ENCODE data around the gene AOPEP.

The AOPEP gene

GRCh38 chr9:94761481-94761880 is 35.0 kb downstream of the AOPEP start:
- no peak for DNase-seq

GRCh38 chr9:94767331-94768072 is 41.0 kb downstream of the AOPEP start:
- DNase-seq, result peak; percentile 19

- DNase-seq, result no peak
Measured at GRCh38 chr9:94768766-94769165, 42.3 kb downstream of the AOPEP start.

DNA sequence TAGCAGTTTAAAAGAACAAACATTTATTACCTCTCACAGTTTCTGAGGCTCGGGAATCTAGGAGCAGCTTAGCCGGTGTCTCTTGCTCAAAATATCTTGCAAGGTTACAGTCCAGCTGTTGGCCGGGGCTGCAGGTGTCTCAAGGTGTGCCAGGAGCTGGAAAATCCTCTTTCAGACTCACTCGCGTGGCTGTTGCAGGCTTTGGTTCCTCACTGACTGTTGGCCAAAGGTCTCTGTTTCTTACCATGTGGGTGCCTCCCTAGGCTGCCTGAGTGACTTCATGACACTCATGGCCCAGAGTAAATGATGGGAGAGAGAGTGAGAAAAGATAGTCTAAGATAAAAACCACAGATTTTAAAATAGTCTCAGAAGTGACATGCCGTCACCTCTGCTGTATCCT is 43.8 kb downstream of the AOPEP start:
- no peak for DNase-seq

DNA sequence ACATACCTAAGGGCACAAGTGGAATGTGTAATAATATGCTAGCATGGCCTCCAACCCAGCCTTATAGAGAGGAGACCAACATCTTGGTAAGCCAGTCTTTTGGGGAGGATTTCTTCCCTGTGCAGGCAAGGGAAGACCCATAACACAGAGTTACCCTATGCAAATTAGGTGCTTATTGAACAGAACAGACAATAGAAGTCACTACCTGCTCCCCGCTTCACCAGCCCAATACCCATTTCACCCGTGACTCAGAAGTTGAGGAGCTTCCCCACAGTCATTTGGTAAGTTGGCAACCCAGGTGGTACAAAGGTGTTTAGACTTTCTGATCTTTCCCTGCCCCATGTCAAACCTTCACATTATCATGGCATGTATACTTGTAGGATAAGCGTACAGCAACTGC is 44.6 kb downstream of the AOPEP start:
- no peak for DNase-seq

- DNase-seq, result no peak
Measured at GRCh38 chr9:94772144-94772543, 45.6 kb downstream of the AOPEP start.

DNA sequence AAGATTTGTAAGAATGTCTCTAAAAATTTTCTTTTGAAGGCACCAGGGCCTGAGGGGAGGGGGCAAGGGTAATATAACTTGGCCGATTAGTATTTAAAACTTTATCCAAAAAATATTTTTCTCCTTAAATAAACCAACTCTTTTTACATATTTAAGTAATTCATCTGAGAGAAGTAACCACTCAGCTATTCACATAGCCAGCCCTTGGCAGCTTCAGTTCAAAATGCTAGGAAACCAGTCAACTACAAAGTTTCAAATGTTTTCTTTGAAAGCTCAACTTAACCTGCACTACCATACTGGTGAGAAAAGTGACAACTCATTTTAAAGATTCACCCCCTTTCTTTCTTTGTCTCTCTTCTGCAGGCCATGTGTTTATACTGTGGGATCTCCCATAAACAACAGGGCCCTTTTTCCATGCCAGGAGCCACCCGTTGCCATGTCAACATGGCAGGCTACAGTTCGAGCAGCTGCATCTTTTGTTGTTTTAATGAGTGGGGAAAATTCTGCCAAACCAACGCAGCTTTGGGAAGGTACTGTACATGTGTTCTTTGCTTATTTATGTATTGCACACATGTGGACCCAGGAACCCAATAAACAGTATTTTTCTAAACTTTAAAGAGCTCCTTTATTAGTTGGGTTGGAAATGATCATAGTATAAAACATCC is 46.3 kb downstream of the AOPEP start:
- DNase-seq, result peak; percentile 21

GRCh38 chr9:94773655-94774054 is 47.2 kb downstream of the AOPEP start:
- DNase-seq, result no peak

DNA sequence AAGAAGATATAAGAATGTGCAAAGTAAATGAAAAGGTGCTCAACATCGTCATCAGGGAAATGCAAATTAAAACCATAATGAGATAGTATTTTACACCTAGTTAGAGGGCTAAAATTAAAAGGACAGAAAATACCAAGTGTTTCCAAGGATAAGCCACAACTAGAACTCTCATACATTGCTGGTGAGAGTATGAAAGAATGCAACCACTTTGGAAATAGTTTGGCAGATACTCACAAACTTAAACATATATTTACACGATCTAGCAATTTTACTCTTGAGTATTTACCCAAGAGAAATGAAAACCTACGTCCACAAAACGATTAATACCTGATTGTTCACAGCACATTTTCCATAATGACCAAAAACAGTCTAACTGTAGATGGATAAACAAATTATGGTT is 51.5 kb downstream of the AOPEP start:
- DNase-seq, result no peak

GRCh38 chr9:94779031-94779430 is 52.5 kb downstream of the AOPEP start:
- no peak for DNase-seq

DNA sequence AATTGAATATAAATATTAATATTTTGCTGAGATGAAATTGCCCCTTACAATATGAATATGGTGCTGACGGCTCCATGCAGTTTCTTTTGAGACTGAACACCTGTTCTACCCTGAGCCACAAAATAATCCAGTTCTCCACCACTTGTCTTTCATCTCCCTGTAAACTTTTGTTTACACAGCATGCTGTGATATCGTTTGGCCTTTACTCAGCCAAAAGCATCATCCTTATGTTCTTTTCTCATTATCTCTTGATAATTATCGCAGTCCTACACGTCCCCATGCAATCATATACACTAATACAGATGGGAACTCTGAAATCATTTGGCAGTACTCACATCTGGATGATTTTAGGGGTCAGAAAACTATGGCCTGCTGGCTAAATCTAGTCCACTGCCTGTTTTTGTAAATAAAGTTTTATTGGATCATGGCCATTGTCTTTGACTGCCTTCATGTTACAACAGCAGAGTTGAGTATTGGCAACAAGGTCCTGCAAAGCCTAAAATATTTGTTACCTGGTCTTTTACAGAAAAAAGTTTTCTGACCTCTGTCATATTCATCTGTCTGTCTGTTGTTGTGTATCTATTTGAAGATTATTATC is 53.3 kb downstream of the AOPEP start:
- no peak for DNase-seq

GRCh38 chr9:94780516-94780950 is 54.0 kb downstream of the AOPEP start:
- DNase-seq, result no peak

DNA sequence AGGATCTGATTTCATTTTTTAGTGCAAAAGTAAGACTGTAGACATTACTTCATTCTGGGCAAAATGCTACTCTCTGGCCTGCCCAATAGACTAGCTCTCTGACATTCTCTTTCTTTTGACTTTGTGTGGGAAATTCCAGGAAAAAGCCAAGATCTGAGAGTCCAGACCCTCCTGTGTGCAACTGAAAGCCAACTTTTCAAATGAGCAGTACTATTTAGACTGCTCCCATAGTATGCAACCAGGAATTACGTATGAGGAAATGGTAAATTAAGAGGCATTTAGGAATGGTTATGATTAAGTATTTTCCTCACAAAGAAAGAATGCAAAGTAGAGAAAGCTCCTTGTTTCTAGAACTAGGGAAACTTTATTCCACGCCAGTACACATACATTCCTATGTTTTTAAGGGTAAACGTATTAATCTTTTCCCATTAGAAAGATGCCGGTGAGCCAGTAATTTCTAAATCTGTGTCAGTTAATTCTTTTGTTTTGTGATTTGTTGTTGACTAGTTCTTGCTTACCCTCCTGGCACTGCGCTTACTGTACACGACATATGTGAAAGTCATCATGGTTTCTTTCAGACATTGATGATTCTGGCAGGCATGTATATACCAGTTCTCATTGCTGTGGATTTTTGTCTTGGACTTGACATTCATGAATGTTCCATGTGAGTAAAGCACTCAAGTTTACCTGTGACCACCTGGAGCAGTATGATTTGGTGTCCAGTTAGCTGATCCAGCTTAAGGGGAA is 56.0 kb downstream of the AOPEP start:
- peak; percentile 88 for DNase-seq

DNA sequence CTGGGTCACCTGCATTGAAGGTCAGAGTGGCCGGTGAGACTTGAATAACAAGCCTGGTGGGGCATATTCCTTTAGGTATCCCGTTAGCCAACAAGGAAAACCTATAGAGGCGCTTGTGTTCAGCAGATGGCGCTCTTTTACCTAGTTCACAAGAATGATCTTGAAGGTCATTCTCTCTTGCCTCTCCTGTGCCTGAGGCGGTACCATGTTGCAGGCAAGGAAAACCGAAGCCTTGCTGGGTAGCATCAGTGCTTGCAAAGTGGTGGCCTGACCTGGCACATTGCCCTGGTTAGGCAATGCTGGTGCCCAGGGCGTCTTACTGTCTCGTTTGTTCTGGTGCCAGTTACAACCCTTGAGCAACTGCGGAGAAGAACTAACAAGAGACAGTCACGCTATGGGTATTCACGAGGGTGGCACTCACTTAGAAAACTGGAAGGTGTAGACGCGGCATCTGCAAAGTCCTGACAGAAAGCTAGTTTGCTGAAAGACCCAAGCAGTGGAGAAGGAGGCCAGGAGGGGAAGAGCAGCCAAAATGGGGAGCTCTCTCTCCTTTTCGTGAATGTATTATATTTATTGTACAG is 56.7 kb downstream of the AOPEP start:
- peak; percentile 89 for DNase-seq

- DNase-seq, result no peak
Measured at GRCh38 chr9:94783928-94784327, 57.4 kb downstream of the AOPEP start.

- DNase-seq, result no peak
Measured at GRCh38 chr9:94785215-94786169, 59.0 kb downstream of the AOPEP start.

DNA sequence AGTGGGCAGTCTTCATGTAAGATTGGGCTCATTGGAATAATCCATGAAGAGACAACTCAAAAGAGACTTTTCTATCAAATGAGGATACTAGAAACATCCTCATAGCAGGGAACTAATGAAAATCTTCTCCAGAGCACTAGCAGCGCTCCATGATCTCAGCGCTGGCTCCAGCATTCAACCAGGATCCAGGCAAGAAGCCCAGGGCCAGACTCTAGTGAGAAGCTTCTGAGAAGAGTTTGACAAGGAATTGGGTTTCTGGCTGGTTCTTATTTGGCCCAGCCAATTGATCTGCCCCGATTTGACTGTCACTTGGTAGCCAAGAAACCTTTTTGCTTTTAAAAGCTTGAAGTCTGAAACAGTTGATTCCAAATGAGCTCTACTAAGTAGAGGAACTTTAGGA is 60.1 kb downstream of the AOPEP start:
- DNase-seq, result no peak

DNA sequence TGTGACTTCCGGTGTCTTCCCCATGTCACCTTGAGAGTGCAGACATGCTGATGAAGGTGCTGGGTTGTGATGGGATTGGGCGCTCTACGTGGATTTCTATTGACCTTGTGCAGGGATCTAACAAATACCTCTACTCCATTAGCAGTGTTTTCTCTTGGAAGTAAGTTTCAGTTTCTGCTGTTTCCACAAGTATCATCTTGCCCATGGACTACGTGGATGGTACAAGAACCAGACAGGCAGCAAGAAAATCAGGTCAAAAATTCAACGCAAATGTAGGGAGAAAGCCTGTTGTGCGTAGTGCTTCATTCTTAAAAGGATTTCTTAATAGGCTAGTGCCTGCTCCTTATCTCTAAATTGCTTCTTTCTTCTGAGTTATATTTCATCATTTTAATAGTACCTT is 60.8 kb downstream of the AOPEP start:
- DNase-seq, result no peak

- DNase-seq, result no peak
Measured at GRCh38 chr9:94788570-94789105, 62.1 kb downstream of the AOPEP start.

GRCh38 chr9:94791435-94791834 is 64.9 kb downstream of the AOPEP start:
- DNase-seq, result no peak

- DNase-seq, result no peak
Measured at GRCh38 chr9:94792511-94792910, 66.0 kb downstream of the AOPEP start.

All from fibroblast of skin of scalp (primary cell).